Testis (tissue), 3 donors: Measurements from ENCODE around the gene LONRF2. TPM values are rescaled to one million over a fixed set of nuclear protein-coding genes. Genes with fewer than 3 reads are reported as not detected.
A peak's percentile ranks its signal among the peaks of the same experiment; 100 is the strongest.

Experiments
- DNase-seq: peaks from one replicate; pipeline ENCODE4 v3.0.0-alpha.2; 2019
- H3K27ac ChIP-seq, 2 donors: fragments of 200-600 bp; sonication (generic); one replicate each; pipeline ENCODE4 v1.5.1; 2019
- H3K27me3 ChIP-seq: fragments of 200-600 bp; sonication (generic); one replicate; pipeline ENCODE4 v1.5.1; 2019
- H3K36me3 ChIP-seq: fragments of 200-600 bp; sonication (generic); one replicate; pipeline ENCODE4 v1.5.1; 2017; ENCODE audit warnings: low read depth; ENCODE audit errors: missing control alignments
- H3K4me1 ChIP-seq: fragments of 200-600 bp; sonication (generic); one replicate; pipeline ENCODE4 v1.5.1; 2019
- H3K4me3 ChIP-seq, 2 donors: fragments of 200-600 bp; sonication (generic); one replicate each; pipeline ENCODE4 v1.5.1; 2017 to 2019
- H3K9me3 ChIP-seq: fragments of 200-600 bp; sonication (generic); one replicate; pipeline ENCODE4 v1.5.1; 2017
- POLR2A ChIP-seq: fragments of 450-650 bp; IDR thresholded peaks from one replicate; pipeline ENCODE4 v1.6.1; 2017; ENCODE audit warnings: antibody characterized with exemption, mild to moderate bottlenecking, moderate library complexity
- WGBS, 2 donors: methylation state at CpG; one replicate each; pipeline ENCODE4 v1.1.5; 2018; 5-methylcytosine and 5-hydroxymethylcytosine counted together
- intact Hi-C: fragments of 100-400 bp; cut with DNase I; formaldehyde crosslinking; loops from one replicate; pipeline ENCODE4 v1.15.1; 2023; ENCODE audit warnings: low total_unique reads
- polyA plus RNA-seq: library from polyadenylated mRNA; stranded (reverse); fragments of 350-450 nt; fragmentation: Illumina TruSeq; extraction: RNeasy Lipid Tissue Mini Kit (QIAGEN cat#74804); gene quantifications from one replicate; pipeline ENCODE4 v1.2.3, GENCODE V29; 2014; ENCODE audit warnings: low read depth, low replicate concordance; ENCODE audit not compliant: insufficient read depth
- total RNA-seq, 2 donors: library from RNA; depleted of rRNA; stranded (reverse); fragments of >200 nt; gene quantifications; one replicate each; pipeline ENCODE4 v1.2.3, GENCODE V29; 2016
- TF ChIP-seq, protein P1 (sequence below), 3 experiments: fragments of 450-650 bp in 2 of 3; fragments of 200-600 bp in 1 of 3; sonication (generic) in 1 of 3; IDR thresholded peaks; one replicate each; pipeline ENCODE4 v1.5.1; 2016 to 2019; ENCODE audit warnings: antibody characterized with exemption in 3 of 3, mild to moderate bottlenecking in 2 of 3, moderate library complexity in 1 of 3

Gene LONRF2
- total and polyA plus RNA-seq, 3 donors from 2014 or later, result 6.5 to 17.7 (median 16.1) TPM

DNA sequence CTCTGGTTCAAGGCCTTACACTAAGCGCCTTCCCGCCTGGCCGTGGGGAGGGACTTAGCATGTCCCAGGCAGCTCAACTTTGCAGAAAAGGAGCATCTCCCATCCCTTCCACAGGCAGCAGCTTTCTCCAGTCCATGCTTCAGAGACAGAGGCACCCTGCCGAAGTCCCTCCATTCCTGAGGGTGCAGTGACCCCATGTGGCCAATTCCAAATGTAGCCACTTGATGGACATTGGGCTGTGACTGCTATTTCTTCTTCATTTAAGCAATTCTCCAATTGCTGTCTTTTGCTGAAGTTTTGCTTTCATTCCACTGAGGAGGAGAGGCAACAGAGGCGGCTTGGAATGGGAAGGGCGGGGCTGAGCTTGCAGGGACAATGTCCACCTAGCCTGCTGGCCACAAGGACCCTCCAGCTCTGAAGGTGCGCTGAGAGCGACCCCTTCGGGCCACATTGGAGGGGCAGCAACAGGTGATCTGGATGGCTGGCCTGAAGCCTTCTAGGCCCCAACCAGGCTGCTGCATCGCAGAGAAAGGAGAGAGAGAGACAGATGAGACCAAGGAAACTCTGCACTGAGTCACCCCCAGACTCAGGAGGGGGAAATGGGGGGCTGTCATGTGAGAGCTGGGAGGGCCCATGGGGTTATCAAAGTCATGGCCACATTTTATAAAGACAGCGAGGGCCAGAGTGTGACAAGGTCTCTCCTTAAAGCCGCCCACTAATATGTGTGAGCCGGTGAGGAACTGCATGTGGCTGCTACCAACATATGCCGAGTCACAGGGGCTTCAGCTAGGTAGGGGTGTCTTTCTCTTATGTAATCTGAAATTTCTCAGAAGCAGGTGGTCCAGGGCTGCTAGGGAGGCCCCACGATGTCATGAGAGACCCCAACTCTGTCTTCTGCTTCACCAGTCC, 61.3 kb downstream of the LONRF2 start:
- TF ChIP-seq, protein P1, sequence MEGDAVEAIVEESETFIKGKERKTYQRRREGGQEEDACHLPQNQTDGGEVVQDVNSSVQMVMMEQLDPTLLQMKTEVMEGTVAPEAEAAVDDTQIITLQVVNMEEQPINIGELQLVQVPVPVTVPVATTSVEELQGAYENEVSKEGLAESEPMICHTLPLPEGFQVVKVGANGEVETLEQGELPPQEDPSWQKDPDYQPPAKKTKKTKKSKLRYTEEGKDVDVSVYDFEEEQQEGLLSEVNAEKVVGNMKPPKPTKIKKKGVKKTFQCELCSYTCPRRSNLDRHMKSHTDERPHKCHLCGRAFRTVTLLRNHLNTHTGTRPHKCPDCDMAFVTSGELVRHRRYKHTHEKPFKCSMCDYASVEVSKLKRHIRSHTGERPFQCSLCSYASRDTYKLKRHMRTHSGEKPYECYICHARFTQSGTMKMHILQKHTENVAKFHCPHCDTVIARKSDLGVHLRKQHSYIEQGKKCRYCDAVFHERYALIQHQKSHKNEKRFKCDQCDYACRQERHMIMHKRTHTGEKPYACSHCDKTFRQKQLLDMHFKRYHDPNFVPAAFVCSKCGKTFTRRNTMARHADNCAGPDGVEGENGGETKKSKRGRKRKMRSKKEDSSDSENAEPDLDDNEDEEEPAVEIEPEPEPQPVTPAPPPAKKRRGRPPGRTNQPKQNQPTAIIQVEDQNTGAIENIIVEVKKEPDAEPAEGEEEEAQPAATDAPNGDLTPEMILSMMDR (IDR thresholded peaks at IDR 0.05), result peak; percentile 57 to 75 (median 67)
- no peak for TF ChIP-seq POLR2A
- intact Hi-C loops, result no loop called here
- peak; percentile 86 for DNase-seq
- Histone ChIP-seq H3K27me3 (no peaks in the 10 kb centered on the region), H3K4me3 (no peak overlapping the region), H3K4me1 (no peaks in the 10 kb centered on the region), H3K36me3 (no peaks in the 10 kb centered on the region), H3K9me3 (no peaks in the 10 kb centered on the region), H3K27ac (no peak overlapping the region)
- WGBS, 2 donors, result 53 to 69% methylated on average over 9 to 15 of the region's 15 CpGs

DNA sequence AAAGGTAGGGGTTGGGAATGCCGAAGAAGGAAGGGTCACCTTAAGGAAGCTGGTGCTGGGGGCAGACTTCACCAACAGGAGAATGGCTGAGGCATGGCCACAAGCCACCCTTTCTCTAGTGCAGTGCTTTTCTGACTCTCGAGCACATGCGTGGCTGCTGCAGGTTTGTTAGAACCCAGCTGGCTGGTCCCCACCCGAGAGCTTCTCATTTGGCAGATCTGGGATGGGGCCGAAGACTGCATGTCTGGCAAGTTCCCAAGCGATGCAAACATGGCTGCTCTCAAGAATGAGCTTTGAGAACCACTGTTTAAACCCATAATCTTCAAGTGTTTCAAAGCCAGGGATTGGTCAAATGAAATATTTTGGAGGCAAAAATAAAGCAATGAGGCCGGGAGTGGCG, 63.2 kb downstream of the LONRF2 start:
- no peaks in the 10 kb centered on the region for H3K27me3 ChIP-seq
- intact Hi-C loops, result no loop called here
- DNase-seq, result no peak

DNA sequence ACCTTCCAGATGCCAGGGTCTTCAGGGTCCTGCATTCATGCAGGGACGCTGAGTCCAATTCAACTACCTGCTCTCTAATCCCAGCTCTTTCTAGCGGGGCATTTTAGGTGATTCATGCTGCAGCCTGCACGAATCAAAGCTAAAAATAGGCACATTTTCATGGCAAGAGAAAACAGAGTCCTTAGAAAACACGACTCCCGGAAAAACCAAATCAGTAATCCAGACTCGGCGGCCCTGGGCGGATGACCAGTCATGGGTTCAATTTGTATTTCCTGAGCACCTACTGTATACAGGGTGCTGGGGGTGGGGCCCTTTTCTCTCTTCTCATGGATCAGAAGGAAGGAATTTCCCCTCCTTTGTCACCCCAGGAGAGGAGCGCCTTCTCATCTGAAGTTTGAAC, 64.4 kb downstream of the LONRF2 start:
- 72 to 81% methylated on average over 9 of the region's 9 CpGs for WGBS, 2 donors
- intact Hi-C loops, result no loop called here
- DNase-seq, result no peak

More for the DNA sequence above, 63.2 kb downstream of the LONRF2 start:
- Histone ChIP-seq H3K4me3 (no peak overlapping the region), H3K9me3 (no peaks in the 10 kb centered on the region), H3K27ac (no peak overlapping the region), H3K36me3 (no peaks in the 10 kb centered on the region), H3K4me1 (no peaks in the 10 kb centered on the region)
- no peak for TF ChIP-seq POLR2A
- TF ChIP-seq, protein P1 (IDR thresholded peaks at IDR 0.05), result no peak
- WGBS, 2 donors, result 92 to 93% methylated on average over 8 of the region's 8 CpGs

DNA sequence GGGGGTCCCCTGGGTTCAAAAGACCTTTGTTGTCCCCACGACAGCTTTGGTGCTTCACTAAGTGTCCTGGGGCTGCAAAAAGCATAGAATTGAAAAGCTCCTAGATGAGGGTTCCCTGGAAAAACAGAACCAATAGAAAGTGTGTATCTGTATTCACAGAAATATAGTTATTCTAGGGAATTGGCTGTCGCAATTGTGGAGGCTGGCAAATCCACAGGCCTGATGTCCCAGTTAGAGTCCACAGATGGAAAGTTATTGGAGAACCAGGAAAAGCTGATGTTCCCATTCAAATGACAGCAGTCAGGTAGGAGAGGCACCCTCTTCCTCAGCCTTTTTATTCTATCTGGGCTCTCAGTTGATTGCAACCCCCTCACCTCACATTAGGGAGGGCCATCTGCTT, 65.5 kb downstream of the LONRF2 start:
- intact Hi-C loops, result no loop called here
- no peak for DNase-seq
- H3K4me1 ChIP-seq, result no peaks in the 10 kb centered on the region
- TF ChIP-seq, protein P1 (IDR thresholded peaks at IDR 0.05), result no peak
- no peak for TF ChIP-seq POLR2A
- no peak overlapping the region for H3K27ac ChIP-seq
- no peaks in the 10 kb centered on the region for H3K27me3 ChIP-seq
- H3K9me3 ChIP-seq, result no peaks in the 10 kb centered on the region
- no peaks in the 10 kb centered on the region for H3K36me3 ChIP-seq
- H3K4me3 ChIP-seq, result no peak overlapping the region
- WGBS, 2 donors, result 94 to 96% methylated on average over 2 of the region's 2 CpGs

More for the DNA sequence above, 64.4 kb downstream of the LONRF2 start:
- Histone ChIP-seq H3K4me1 (no peaks in the 10 kb centered on the region), H3K27ac (no peak overlapping the region), H3K36me3 (no peaks in the 10 kb centered on the region), H3K9me3 (no peaks in the 10 kb centered on the region), H3K27me3 (no peaks in the 10 kb centered on the region), H3K4me3 (no peak overlapping the region)
- TF ChIP-seq POLR2A, result no peak
- TF ChIP-seq, protein P1 (IDR thresholded peaks at IDR 0.05), result no peak
